HG03175 (cell line): ENCODE results near the gene TRIM62.
A peak's percentile ranks its signal among the peaks of the same experiment; 100 is the strongest.

Experiments used
- ATAC-seq: cut with Tn5 transposase; IDR thresholded peaks from one replicate; pipeline ENCODE4 v1.9.1; 2021; ENCODE audit warnings: mild to moderate bottlenecking, moderate library complexity; ENCODE audit not compliant: unreplicated experiment

The TRIM62 gene

DNA sequence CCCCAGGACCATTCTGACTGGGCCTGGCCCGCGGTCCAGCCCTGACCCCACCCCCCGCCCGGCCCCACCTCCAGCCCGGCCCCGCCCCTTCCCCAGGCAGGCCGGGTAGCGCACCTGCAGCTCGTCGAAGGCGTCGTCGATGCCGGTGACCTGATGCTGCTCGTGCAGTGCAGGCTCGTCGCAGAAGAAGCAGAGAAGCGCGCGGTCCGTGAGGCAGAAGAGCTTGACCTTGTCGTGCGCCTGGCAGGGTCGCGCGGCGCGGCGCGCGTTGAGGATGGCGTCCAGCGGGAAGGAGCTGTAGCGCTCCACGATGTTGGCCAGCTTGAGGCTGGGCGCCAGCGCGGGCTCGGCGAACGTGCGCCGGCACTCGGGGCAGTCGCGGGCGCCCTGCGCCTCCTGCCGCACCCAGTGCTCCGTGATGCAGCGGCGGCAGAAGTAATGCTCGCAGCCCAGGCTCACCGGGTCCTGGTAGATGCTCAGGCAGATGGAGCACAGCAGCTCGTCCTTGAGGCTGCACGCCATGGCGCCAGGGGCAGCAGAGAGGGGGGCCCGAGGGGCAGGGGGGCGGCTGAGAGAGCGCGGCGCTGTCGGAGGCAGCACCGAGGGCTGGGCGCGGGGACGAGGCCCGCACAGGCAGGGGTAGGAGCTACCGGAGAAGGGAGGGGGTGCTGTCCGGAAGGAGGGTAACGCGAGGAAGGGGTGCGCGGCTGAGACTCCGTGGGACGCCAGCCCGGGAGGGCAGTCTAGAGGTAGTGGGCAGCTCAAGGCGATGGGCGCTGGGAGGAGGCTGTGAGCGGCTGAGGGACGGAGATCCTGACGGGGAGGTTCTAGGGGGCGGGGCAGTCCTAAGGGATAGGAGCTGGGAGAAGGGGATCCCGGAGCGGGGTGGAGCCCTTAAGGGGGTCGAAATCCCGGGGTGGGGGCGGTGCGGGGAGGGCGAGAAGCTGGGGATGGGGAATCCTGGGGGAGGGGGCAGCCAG, 642 bp downstream of the TRIM62 start:
- peak; percentile 77 for ATAC-seq

DNA sequence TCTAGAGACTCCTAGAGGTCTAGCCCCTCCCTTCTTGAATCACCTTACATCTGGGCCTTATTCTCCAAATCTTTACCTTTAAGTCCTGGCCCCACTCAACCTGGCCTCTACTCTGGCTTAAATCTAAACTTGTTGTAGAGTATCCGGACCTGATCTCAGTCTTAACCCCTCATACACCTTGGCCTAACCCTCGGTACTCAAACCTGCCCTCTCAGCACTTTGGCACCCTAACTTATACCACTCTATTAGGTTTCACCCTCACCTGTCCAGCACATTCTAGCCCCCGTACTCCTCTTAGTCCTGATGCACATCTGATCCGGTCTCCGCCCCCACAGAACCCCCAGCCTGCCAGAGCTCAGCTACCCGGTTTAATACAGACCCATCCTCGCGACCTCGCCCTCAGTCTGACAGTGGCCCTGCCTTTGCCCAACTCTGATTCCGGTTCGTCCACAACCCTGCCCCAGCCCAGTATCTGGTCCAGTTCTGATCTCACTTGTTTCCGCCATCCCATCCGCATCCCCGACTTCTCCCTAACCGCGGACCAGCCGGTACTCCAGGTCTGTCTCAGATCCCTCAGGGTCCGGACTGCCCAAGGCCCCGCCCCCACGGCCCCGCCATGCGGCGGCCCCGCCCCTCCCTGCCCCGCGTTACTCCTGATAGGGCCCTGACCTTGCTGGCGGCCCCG, 1.5 kb downstream of the TRIM62 start:
- ATAC-seq: no peak

DNA sequence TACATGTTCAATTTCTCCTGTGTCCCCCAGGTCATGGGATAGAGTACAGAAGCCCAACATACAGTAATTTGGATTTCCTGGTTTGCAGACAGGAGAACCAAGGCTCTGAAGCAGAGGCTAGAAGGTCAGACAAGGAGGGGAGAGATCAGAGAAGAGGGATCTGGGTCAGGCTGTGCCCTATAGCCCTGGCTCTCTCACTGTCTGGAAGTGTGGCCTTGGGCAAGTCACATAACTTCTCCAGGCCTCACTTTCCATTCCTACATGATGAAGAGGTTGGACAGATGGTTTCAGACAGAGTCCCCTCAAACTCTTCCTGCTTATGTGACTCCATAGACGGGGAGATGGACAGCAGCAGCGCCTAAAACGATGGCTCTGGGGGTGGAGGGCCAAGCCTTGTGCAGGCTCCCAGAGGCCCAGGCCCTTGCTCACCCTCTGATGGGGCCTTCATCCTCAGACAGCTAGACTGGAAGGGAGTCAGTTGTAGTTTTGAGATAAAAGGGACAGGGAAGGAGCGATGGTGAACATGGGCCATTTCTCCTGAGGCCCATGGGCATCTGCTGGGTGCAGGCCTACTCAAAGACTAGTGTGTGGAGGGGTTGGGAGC, 2.9 kb downstream of the TRIM62 start:
- ATAC-seq: no peak

DNA sequence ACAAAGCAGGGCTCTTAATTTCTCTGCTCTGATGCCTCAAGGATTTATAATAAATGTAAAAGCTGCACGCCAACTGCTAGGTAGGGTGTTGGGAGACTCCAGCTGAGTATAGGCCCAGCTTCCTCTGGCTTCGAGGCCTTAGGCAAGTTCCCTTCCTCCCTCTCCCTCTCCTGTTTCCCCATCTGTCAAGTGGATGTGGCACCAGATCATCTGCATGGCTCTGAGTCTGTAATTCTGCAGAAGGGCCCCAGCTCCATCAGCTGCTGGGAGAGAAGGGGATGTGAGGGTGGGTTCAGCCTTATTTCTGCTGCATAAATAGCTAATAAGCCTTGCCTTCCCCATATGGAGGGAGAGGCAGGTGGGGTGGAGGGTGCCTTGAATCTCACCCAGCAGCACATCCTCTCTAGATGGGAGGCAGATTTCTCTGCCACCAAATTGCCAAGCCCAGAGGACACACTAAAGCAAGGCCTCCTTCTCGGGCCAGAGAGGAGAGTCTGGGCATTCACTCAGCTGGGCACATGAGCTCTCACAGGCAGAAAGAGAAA, 3.8 kb downstream of the TRIM62 start:
- ATAC-seq: no peak

DNA sequence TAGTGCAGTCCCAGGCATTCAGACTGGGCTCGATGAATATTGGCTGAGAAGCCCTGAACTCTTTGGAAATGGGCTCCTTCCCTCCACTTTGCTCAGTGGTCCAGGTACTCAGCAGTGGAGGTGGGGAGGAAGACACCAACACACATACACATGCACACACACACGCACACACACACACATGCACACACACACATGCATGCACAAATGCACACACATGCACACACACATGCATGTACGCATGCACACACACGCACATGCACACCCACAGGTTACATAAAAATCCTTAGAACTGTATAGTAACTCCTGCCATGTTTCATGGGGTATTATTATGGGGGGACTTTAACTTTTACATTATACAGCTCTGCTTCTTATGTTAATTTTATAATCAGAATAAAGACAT, 5.0 kb downstream of the TRIM62 start:
- no peak for ATAC-seq

DNA sequence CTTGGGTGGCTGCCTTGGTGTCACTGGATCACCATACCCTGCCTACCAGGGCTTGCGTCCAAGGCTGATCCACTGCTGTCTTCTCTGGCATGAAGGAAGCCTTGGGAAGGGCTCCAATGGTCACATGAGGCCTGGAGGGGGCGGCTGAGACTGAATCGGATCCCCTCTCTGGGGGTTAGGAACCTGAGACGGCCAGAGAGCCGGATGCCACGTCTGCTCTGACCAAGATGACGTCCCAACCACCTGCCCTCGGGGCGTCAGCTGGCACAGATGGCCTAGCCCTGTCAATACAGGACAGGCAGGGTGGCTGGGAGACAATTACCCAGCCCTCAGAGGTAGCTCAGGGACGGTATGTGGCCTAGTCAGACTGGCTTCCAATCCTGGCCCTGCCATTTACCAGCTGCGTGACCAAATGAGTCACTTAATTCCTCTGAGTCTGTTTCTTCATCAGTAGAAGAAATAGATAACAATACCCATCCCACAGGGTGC, 5.4 kb downstream of the TRIM62 start:
- ATAC-seq: no peak

DNA sequence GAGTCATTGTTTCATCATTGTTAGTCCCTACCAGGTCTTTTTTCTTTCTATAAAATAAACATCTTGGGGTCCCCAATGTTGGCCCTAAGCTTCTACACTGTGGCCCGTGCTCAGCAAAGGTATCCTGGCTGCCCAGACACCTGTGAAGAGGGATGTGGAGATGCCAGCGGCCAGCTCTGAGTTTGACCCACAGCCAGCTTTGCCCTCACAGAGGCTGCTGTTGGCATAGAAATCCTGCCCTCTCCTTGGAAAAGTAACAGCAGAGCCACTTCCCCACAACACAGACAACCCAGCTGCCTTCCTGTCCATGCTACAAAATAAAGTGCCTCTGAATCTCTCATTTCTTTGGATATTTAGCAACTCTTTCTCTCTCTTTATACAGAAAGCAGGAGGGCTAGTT, 6.0 kb downstream of the TRIM62 start:
- no peak for ATAC-seq

DNA sequence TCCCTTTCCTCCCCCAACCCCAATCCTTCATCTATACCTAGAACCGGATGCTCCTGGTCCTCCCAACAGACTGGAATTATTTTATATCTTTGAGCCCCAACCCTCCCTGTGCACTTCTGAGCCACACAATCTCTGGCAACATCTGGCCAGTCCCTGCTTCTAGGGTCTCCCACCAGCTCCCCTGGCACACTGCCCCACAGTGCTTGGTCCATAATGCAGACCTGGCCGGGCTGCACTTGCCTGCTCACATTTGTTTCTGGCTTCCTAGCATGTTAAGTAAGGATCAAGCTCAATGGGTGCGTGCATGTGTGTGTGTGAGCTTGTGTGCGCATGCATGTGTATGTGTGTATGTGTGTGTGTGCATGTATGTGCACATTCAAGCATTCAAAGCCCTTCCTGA, 8.8 kb downstream of the TRIM62 start:
- no peak for ATAC-seq

DNA sequence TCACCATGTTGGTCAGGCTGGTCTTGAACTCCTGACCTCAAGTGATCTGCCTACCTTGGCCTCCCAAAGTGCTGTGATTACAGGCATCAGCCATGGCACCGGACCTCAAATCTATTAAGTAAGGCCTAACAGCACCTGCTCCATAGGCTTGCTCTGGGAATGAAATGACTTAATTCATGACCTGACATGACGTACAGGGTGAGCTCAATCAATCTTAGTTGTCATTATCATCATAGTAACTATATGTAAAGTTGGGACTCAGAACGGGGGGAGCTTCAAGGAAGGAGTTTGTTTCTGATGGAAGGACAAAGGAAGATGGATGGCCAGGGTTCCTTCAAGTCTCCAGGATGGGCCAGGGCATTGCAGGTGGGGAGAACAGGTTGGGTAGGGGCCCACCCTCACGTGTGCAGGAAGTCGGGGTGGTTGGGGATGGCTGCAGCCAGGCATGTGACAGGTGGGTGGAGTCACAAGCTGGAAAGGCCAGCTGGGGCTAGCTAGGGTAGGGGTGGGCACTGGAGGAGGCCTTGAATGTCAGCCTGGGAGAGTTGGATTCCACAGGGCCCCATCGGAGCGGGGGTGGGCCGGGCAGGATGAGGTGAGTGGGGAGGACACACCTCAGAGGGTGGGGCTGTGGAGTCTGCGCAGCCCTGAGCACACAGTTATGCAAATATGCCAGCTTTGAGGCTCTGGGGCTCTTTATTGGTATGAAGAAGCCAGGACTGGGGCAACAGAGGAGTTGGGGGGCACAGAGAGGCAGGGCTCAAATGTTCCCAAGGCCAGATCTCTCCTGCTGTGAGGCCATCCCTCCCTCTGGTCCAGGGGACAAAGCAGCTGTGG, 9.6 kb downstream of the TRIM62 start:
- no peak for ATAC-seq

DNA sequence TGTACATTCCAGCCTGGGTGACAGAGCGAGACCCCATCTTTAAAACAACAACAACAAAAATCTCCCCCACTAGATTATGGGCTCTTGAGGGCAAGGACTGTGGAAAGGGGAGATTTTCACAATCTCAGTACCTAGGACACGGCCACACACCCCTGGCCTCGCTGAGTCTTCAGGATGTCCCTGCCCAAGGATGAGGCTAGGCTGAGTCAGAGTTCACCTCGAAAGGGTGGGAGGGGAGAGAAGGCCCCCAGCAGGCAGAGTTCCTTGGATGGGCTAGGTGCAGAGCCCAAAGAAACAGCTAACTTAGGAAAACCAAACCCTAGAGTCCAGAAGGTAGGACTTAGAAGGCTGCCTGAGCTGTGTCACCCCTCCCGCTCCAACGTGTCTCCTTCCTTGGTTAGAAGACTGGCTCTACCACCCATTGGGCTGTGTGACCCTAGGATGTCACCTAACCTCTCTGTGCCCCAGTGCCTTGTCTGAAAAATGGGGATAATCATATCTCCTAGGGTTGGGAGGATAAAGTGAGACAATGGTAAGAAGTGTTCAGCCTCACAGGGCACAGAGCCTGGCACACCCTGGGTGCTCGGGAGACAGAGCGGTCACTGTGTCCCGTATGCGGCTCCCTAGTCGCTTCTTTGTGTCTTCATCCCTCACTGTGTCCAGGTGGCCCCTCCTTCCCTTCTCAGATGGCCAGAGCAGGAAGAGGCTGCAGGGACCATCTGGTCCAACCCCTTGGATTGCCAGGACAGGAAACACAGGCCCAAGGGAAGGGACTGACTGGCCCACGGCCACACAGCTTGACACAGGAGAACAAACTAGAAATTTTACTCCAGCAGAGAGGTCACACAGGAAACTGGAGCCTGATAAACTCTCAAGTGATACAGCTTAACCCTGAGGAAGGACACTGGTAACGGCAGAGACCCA, 11.2 kb downstream of the TRIM62 start:
- ATAC-seq: no peak

DNA sequence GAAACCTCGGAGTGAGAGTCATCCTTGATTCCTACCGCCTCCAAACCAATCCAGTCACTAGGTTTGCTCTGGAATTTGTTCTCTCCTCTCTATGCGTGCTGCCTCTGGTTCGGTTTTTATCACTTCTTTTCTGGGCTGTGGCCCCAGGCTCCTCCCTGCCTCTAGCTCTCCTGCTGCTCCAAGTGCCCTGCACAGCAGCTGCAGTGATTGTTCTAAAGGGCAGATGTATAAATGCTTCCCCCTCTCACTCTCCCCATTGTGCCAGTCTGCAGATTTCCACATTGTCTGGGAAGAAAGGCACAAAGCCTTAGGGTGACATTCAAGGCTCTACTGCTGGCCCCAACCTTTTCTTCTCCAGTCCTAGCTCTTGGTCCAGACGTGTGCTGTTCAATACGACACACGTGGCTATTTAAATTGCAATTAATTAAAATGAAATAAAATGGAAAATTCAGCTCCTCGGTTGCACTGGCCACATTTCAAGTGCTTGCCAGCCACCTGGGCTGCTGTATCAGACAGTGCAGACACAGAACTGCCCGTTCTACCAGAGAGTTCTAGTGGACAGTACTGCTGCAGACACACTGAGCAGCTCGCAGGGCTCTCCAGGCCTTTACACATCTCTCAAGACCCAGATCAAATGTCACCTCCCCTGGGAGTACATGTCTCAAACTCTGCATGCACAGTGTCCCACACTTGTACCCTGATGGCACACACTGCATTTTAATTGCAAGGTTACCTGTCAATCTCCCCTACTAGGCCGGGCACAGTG, 12.4 kb downstream of the TRIM62 start:
- ATAC-seq: no peak

DNA sequence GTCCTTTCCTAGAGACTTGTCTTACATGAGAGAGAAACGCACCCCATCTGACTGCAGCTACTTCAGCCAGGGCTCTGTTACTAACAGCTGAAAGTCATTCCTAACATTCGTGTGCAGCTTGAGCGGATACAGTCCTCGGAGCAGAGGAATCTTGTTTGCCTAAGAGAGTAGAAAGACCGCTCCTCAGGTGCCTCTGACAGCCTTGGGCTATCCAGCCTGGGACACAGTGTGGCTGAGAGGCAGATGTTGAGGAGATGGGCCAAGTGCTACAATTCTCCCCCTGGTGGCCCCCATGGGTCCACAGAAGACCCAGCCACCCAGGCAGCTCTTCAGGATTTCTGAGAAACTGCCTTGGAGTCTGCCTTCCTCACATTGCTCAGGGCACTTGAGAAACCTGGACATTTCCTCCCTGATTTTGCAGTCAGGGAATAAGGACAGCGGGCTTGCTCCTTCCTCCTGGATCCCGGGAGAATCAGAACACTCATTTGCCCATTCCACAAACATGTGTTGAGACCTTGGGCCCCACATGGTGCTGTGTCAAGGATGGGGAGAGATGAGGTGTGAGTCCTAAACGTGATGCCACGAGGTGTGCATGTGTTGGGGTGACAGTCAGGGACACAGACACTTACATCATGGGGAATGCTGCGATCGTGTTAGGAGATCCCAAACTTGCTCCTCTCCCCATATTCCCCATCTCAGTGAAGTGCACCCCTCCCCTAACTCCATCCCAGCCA, 13.1 kb downstream of the TRIM62 start:
- no peak for ATAC-seq

DNA sequence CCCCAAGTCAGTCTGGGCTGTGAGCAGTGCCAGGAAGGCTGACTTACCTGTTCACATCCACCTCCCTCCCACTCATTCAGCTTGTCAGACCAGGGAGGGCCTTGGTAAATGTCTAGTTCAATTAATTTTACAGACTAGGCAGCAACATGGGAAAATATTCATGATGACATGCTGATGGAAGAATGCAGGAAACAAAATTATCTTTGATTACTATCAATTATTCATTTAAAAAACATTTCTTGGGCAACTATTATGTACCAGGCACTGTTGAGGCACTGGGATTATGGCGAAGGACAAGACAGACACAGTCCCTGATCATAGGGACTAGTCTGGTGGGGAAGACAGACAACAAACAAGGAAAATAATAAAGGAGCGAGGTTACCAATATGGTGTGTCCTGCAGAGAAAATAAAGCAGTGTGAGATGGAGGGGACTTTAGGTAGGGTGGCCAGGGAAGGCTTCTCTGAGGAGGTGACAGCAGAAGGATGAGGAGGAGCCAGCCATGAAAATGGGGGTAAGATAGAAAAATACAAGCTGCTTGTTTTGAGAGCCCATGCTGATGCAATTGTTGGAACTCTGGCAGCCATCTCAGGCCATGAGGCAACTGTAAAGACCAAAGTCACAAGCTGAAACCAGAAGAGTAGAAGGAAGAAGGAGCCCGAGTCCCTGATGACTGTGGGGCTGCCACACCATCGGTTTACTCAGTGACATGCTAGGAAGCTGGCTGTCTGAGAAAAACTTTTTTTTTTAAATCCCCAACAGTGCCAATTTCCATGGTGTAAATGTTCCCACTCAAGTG, 14.0 kb downstream of the TRIM62 start:
- ATAC-seq: no peak

DNA sequence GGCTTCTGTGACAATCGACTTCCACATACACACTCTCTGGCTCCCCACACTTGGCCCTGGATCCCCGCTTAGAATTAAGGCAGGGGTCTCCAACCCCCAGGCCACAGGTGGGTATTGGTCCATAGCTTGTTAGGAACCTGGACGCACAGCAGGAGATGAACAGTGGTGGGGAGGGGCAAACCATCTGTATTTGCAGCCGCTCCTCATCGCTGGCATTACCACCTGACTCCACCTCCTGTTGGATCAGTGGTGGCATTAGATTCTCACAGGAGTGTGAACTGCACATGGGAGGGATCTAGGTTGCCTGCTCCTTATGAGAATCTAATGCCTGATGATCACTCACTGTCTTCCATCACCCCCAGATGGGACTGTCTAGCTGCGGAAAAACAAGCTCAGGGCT, 16.0 kb downstream of the TRIM62 start:
- ATAC-seq: no peak

DNA sequence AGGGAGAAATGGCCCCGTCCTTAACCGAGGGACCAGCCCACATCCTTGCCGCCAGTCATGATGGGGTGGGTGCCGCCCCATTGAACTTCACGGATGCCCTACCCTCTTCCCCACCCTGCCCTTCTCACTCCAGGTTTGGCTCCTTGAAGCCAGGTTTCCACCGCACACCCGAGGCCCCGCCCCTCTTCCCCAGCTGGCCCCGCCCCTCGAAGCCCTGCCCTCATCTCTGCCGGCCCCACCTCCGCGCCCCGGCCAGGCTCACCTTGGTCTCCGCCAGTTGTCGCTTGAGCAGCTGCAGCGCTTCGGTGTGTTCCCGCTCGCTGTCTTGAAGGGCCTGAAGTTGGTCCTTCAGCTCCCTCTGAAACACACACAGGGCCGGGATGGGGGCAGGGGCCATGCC, 16.6 kb downstream of the TRIM62 start:
- no peak for ATAC-seq

DNA sequence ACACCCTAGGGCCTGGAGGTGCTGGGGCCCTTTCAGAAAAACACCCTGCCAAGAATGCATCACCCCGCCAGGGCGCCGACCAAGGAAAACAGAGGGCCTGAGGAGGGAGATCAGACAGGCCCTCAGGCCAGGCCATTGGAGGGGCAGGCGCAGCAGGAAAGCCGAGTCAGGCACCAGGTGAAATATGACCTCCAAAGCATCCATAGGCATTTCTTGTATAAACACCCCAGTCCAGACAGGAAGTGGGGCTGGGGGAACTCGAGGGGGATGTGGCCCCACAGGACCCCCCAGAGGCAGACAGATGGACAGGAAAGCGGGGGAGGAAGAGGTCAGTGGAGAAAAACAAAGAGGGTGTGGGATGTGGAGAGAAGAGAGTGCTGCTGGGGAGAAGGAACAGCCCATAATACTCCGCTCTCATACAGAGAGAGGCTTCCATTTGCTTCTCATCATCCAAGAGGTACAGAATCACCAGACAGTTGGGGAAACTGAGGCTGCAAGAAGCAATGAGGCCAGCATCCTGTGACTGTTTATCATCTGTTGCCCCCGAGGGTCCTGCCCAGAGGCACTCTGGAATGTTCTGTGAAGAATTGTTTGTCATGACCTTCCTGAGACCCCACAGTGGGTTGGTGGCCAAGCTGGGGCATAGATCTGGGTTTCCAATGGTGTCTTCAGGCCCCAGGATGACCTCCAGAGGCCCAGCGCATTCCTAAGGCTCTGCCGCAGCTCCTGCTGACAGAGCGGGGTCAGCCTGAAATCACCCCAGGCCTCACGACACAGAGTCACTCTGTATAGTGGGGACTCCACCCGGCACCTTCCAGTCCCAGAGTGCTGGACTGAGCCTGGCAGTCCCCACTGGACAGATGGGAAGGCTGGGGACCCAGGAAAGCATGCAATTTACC, 18.0 kb downstream of the TRIM62 start:
- ATAC-seq: no peak
